BE2C (cell line): Measurements from ENCODE around the gene HEBP2.

Experiments used
- DNase-seq: peaks from one replicate; pipeline ENCODE4 v3.0.0-alpha.2; 2020
- H3K27me3 ChIP-seq: fragments of 250-450 bp; sonication (Bioruptor Pico); 2 replicates; pipeline ENCODE4 v1.5.1; 2020; ENCODE audit warnings: mild to moderate bottlenecking
- H3K36me3 ChIP-seq: fragments of 250-450 bp; sonication (Bioruptor Pico); 2 replicates; pipeline ENCODE4 v1.5.1; 2020; ENCODE audit warnings: mild to moderate bottlenecking
- H3K4me1 ChIP-seq: fragments of 250-450 bp; sonication (Bioruptor Pico); 2 replicates; pipeline ENCODE4 v1.5.1; 2020
- H3K4me3 ChIP-seq: 2 replicates; pipeline ENCODE4 v1.5.1; 2011; ENCODE audit warnings: low read depth, low read length
- H3K9me3 ChIP-seq: fragments of 250-450 bp; sonication (Bioruptor Pico); 2 replicates; pipeline ENCODE4 v1.5.1; 2020
- TF ChIP-seq, protein P1 (sequence below): IDR thresholded peaks from 2 replicates; pipeline ENCODE4 v1.5.1; 2012; ENCODE audit warnings: mild to moderate bottlenecking, low read depth, low read length

Gene HEBP2

GRCh38 chr6:138450445-138450844, 46.4 kb downstream of the HEBP2 start:
- Histone ChIP-seq H3K27me3 (peaks cover 29% of the 10 kb centered on the region), H3K4me1 (no peaks in the 10 kb centered on the region), H3K9me3 (no peaks in the 10 kb centered on the region), H3K4me3 (no peak overlapping the region), H3K36me3 (no peaks in the 10 kb centered on the region)
- DNase-seq = no peak
- TF ChIP-seq, protein P1, sequence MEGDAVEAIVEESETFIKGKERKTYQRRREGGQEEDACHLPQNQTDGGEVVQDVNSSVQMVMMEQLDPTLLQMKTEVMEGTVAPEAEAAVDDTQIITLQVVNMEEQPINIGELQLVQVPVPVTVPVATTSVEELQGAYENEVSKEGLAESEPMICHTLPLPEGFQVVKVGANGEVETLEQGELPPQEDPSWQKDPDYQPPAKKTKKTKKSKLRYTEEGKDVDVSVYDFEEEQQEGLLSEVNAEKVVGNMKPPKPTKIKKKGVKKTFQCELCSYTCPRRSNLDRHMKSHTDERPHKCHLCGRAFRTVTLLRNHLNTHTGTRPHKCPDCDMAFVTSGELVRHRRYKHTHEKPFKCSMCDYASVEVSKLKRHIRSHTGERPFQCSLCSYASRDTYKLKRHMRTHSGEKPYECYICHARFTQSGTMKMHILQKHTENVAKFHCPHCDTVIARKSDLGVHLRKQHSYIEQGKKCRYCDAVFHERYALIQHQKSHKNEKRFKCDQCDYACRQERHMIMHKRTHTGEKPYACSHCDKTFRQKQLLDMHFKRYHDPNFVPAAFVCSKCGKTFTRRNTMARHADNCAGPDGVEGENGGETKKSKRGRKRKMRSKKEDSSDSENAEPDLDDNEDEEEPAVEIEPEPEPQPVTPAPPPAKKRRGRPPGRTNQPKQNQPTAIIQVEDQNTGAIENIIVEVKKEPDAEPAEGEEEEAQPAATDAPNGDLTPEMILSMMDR = no peak

- TF ChIP-seq, protein P1 = no peak
- DNase-seq = no peak
- no peaks in the 10 kb centered on the region for H3K36me3 ChIP-seq
- no peaks in the 10 kb centered on the region for H3K4me1 ChIP-seq
- no peaks in the 10 kb centered on the region for H3K9me3 ChIP-seq
- no peak overlapping the region for H3K4me3 ChIP-seq
- H3K27me3 ChIP-seq = peaks cover 23% of the 10 kb centered on the region
Observed at GRCh38 chr6:138451043-138451442, 47.0 kb downstream of the HEBP2 start.

- no peaks in the 10 kb centered on the region for H3K9me3 ChIP-seq
- H3K4me3 ChIP-seq = no peak overlapping the region
- H3K36me3 ChIP-seq = no peaks in the 10 kb centered on the region
- no peaks in the 10 kb centered on the region for H3K4me1 ChIP-seq
- TF ChIP-seq, protein P1 = no peak
- no peak for DNase-seq
- peaks cover 4% of the 10 kb centered on the region; the same call in 1 of the 2 replicates for H3K27me3 ChIP-seq
Observed at GRCh38 chr6:138454981-138455706, 51.1 kb downstream of the HEBP2 start.

- TF ChIP-seq, protein P1 = no peak
- no peaks in the 10 kb centered on the region for H3K4me1 ChIP-seq
- no peak overlapping the region for H3K4me3 ChIP-seq
- H3K9me3 ChIP-seq = no peaks in the 10 kb centered on the region
- DNase-seq = no peak
- peaks cover 4% of the 10 kb centered on the region; the same call in 1 of the 2 replicates for H3K27me3 ChIP-seq
- H3K36me3 ChIP-seq = no peaks in the 10 kb centered on the region
Observed at GRCh38 chr6:138455746-138456400, 51.9 kb downstream of the HEBP2 start.

- Histone ChIP-seq H3K9me3 (no peaks in the 10 kb centered on the region), H3K27me3 (peaks cover 4% of the 10 kb centered on the region; the same call in 1 of the 2 replicates), H3K36me3 (no peaks in the 10 kb centered on the region), H3K4me1 (no peaks in the 10 kb centered on the region), H3K4me3 (no peak overlapping the region)
- TF ChIP-seq, protein P1 = no peak
- no peak for DNase-seq
Observed at GRCh38 chr6:138456401-138456790, 52.4 kb downstream of the HEBP2 start.

GRCh38 chr6:138461647-138462046, 57.6 kb downstream of the HEBP2 start:
- TF ChIP-seq, protein P1 = no peak
- Histone ChIP-seq H3K4me3 (no peak overlapping the region), H3K9me3 (no peaks in the 10 kb centered on the region), H3K4me1 (no peaks in the 10 kb centered on the region), H3K27me3 (no peaks in the 10 kb centered on the region), H3K36me3 (no peaks in the 10 kb centered on the region)
- DNase-seq = no peak
